Measurements from ENCODE around the gene ADIPOR2. TPM values are rescaled to one million over a fixed set of nuclear protein-coding genes. Genes with fewer than 3 reads are reported as not detected.

ADIPOR2 gene
- total RNA-seq, 1 experiment from 2014 or later: 45.3 TPM

DNA sequence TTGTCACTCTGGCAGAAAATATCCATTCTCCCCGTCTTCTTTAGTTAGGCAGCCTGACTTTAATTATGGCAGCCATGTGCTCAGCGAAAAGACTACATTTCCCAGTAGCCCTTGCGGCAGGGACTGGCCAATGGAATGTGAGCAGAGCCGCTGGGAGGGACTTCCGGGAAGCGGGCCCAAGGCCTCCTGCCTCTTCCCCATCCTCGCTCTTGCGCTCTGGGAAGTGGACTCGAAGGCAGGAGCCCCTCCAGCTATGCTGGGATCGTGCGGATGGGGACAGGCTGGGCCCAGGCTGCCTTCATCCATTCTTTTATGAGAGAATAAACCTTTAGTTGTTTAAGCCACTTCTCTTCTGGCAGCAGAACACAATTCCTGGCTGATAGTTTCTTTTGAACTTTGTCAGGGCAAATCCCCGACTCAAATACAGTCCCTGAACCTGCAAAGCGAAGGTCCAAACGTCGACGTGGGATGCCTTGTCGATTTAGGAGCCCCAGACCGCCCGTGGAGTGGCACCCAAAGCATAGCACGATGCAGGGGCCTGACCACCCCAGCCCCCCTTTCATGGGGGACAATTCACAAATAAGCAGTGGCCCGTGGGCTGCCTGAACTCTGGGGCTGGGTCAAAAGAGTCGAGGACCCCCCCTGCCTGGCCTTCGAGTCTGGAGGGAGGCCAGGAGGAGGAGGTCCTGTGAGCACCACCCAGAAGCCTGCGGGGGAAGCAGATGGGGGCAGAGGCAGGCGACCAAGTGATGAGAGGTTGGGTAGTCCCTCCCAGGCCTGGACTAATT is 113.9 kb downstream of the ADIPOR2 start:
- Histone ChIP-seq H2BK12ac (ENCODE audit: insufficient read length, low read depth, low read length) (no peak overlapping the region), H3K9ac (ENCODE audit: extremely low read depth, insufficient read length, low read length) (no peak overlapping the region), H2AK5ac (ENCODE audit: insufficient read length, low read length) (no peak overlapping the region), H3K27ac (ENCODE audit: insufficient read length, low read depth, low read length) (no peak overlapping the region), H3K4ac (ENCODE audit: low read depth, low read length) (no peak overlapping the region), H3K23me2 (ENCODE audit: insufficient read length, low read depth, low read length, poor library complexity, severe bottlenecking) (no peaks in the 10 kb centered on the region), H3K23ac (ENCODE audit: insufficient read length, low read depth, low read length) (no peak overlapping the region), H2BK5ac (ENCODE audit: insufficient read length, low read length) (no peak overlapping the region), H2BK20ac (ENCODE audit: low read depth, low read length, poor library complexity, severe bottlenecking) (no peak overlapping the region), H3K4me1 (ENCODE audit: insufficient read depth, low read length) (no peaks in the 10 kb centered on the region), H3K9me3 (ENCODE audit: control insufficient read depth, low read depth, low read length) (no peaks in the 10 kb centered on the region), H4K20me1 (ENCODE audit: control insufficient read depth, insufficient read depth, insufficient read length) (no peaks in the 10 kb centered on the region), H3K4me2 (ENCODE audit: insufficient read depth, insufficient read length, low read length) (no peak overlapping the region), H3T11ph (ENCODE audit: low read length) (no peak overlapping the region), H2BK15ac (ENCODE audit: low read depth, low read length) (no peak overlapping the region), H3K79me2 (ENCODE audit: insufficient read depth, low read length) (no peaks in the 10 kb centered on the region), H4K91ac (ENCODE audit: insufficient read length, low read depth, low read length) (no peak overlapping the region), H4K8ac (replicated peaks; ENCODE audit: insufficient read length, low read depth, low read length) (no peak overlapping the region), H3K18ac (ENCODE audit: insufficient read length, low read depth, low read length) (no peak overlapping the region), H3K27me3 (ENCODE audit: insufficient read depth, low read length) (0 out of 2 replicates have a peak, but pooled peaks cover 2% of the 10 kb centered on the region), H3K79me1 (ENCODE audit: insufficient read depth, low read depth, low read length, poor library complexity, severe bottlenecking) (no peaks in the 10 kb centered on the region), H2BK120ac (ENCODE audit: low read depth, low read length, poor library complexity, severe bottlenecking) (no peak overlapping the region), H2AFZ (ENCODE audit: low read length) (no peak overlapping the region), H3K14ac (ENCODE audit: insufficient read depth, low read length) (no peak overlapping the region), H4K5ac (ENCODE audit: insufficient read length, low read depth, low read length) (no peak overlapping the region), H3K56ac (ENCODE audit: insufficient read length, low read depth, low read length) (no peak overlapping the region)
- peak; percentile 96 for DNase-seq
- no CpG with 5 or more reads among the region's 25 CpGs for WGBS (ENCODE audit: extremely low coverage, insufficient read length, low lambda C conversion rate)
- Mint-ChIP-seq H3K4me3 (no peak overlapping the region), H3K9me3 (no peaks in the 10 kb centered on the region; a peak in 1 of 5 replicates), H3K27me3 (ENCODE audit: low read depth) (no peaks in the 10 kb centered on the region; the same call in 1 of the 2 replicates), H3K4me1 (peaks cover 0 to 6% of the 10 kb centered on the region in 2 experiments; a peak in 2 of 4 replicates), H3K27ac (no peak overlapping the region), H3K36me3 (ENCODE audit: insufficient read depth in 1 of 3, low read depth in 3 of 3) (no peaks in the 10 kb centered on the region)
- TF ChIP-seq, protein P1, sequence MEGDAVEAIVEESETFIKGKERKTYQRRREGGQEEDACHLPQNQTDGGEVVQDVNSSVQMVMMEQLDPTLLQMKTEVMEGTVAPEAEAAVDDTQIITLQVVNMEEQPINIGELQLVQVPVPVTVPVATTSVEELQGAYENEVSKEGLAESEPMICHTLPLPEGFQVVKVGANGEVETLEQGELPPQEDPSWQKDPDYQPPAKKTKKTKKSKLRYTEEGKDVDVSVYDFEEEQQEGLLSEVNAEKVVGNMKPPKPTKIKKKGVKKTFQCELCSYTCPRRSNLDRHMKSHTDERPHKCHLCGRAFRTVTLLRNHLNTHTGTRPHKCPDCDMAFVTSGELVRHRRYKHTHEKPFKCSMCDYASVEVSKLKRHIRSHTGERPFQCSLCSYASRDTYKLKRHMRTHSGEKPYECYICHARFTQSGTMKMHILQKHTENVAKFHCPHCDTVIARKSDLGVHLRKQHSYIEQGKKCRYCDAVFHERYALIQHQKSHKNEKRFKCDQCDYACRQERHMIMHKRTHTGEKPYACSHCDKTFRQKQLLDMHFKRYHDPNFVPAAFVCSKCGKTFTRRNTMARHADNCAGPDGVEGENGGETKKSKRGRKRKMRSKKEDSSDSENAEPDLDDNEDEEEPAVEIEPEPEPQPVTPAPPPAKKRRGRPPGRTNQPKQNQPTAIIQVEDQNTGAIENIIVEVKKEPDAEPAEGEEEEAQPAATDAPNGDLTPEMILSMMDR (conservative IDR thresholded peaks at IDR 0.05): no peak
